T47D (cell line): Measurements from ENCODE around the gene MFRP.
"Not testable (repeated sequence)": the region's sequence is repeated elsewhere in the genome, so short reads cannot be mapped to it uniquely, and the experiment has no call there.

Source experiments
- DNase-seq, 2 experiments: peaks; one replicate each; pipeline versions ENCODE4 v3.0.0 to v3.0.0-alpha.2; 2011 to 2012; ENCODE audit warnings: low read depth in 1 of 2, low spot score in 1 of 2
- JUND ChIP-seq: IDR thresholded peaks from 2 replicates; pipeline ENCODE4 v1.6.1; 2012; ENCODE audit warnings: low read depth
- in situ Hi-C: cut with HindIII; loops from 2 replicates; pipeline ENCODE4 v1.10.0; 2016; ENCODE audit warnings: low sequenced_read_pairs, low pct_unique_long_range_greater_than_20kb

Gene MFRP

DNA sequence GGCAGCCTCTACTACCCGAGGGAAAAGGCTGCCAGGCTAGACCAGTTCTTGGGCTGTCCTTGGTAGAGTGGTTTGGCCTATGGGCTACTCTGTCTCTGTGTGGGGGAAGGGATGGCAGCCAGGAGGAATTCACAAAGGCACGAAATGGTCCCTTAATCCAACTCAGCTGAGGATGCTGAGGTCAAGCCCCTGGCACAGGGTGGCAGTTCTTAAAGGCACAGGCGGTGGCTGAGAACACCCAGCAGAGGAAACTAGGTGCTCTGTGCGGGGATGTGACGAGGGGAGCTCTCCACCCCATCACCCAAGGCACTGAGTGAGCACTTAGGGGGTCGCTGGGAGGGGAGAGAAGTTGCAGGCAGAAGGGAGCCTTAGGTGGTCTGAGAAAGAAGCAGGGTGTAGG, at the start of gene MFRP:
TSS of gene MFRP (minus strand) at position 101 of the 400 bp plus-strand sequence. CDS start 192 bp downstream, outside the sequence.
- in situ Hi-C loops = no loop called here
- TF ChIP-seq JUND = no peak
- DNase-seq = no peak

DNA sequence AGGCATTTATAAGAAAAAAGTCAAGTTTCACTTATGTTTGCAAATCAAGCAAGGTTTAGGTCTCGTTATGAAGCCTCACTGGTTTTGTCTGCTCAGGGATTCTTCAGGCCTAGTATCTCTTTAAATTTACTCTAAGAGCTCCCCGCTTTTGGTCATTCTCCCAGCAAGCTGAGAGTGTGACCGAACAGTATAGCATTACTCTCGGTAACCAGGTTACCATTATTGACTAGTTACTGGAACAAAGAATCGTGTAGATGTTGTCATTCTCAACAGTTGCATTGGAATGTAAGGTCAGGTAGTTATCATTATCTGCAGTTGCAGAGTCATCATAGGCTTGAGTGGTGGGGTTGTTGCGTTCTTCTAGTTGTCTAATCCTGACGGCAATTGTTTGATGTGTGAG, 44.8 kb upstream of the MFRP start:
- no peak for DNase-seq
- in situ Hi-C loops = no loop called here

DNA sequence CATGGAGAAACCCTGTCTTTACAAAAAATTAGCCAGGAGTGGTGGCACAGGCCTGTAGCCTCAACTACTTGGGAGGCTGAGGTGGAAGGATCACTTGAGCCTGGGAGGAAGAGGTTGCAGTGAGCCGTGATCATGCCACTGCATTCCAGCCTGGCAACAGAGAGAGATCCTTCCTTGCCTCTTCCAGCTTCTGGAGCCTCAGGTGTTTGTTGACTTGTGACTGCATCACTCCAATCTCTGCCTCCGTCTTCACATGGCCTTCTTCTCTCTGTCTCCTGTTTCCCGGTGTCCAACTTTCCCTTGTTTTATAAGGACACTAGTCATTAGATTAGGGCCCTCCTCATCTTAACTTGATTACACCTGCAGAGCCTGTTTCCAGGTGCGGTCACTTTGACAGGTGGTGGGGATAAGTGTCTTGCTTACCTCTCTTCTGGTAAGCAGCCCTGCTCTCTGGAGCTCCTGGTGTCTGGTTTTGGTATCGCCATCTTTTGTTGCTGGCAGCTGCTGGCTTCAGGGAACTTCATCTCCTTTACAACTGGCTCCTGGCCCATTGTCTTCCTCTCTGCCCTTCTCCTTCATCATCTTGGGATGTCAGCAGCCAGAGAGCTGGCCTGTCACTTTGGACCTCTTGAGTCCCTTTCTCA, 43.2 kb upstream of the MFRP start:
- DNase-seq = peak; percentile 51 to 69
- in situ Hi-C loops = no loop called here
- TF ChIP-seq JUND = no peak

More for the DNA sequence above, 44.8 kb upstream of the MFRP start:
- no peak for TF ChIP-seq JUND

DNA sequence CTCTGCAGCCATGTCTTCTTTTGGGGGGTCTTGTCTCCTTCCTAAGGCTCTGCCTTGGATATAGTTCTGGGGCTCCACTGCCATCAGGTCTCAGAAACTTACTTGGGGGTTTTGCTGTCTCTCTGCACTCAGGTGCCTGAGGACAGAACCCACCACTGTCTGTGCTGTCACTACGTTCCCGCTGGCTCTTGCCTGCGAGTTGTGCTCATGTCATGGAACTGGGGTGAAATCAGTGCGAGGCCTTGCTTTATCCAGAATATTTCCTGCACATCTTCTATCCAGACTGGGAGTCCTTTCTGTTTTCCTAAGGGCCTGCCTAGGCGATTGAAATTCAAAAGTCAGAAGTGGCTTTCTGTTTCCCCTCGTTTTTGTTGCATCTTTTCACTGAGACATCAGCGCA, 41.6 kb upstream of the MFRP start:
- in situ Hi-C loops = no loop called here
- no peak for DNase-seq
- no peak for TF ChIP-seq JUND

DNA sequence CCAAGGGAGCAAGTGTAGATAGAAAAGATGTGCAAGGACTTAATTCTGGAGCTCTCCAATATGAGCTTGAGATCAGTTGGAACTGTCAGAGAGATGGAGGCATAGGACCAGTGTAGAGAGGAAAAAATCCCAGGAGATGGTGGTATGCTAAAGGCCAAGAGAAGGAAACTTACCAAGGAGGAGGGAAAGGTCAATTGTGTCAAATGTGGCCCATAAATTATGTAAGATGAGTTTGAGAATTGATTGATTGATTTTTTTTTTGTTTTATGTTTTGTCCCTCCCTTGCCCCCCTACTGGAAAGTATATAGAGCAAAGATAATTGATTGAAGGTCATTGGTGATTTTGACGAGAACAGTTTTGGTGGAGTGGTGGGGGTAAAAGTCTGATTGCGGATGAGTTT, 37.8 kb upstream of the MFRP start:
- no peak for TF ChIP-seq JUND
- in situ Hi-C loops = no loop called here
- no peak for DNase-seq

DNA sequence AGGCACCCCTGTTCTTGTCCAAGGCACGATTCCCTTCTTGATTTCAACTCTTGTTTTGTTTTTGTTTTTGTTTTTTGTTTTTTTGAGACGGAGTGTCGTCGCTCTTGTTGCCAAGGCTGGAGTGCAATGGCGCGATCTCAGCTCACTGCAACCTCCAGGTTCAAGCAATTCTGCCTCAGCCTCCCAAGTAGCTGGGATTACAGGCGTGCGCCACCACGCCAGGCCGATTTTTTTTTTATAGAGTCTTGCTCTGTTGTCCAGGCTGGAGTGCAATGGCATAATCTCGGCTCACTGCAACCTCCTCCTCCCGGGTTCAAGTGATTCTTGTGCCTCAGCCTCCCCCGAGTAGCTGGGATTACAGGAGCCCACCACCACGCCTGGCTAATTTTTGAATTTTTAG, 36.0 kb upstream of the MFRP start:
- DNase-seq, in situ Hi-C loops: not testable (repeated sequence)

DNA sequence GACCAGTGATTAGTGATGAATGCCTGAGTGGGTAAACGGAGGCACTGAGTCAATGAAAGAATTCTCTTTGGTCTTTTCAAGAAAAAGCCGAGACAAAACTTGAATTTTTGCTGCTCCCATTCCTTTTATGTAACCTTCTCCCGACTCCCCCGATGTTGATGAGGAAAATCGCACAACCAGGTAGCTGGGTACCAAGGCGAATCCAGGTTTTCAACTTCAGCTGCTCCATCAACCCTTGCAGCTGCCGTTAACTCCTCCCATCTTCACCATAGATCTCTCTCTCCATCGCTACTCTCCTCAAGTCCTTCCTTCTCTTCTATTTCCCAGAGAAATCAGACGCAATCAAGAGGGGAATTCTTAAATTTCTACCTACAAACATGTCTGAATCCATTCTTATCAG, 35.6 kb upstream of the MFRP start:
- in situ Hi-C loops = no loop called here
- TF ChIP-seq JUND = no peak
- DNase-seq = no peak

DNA sequence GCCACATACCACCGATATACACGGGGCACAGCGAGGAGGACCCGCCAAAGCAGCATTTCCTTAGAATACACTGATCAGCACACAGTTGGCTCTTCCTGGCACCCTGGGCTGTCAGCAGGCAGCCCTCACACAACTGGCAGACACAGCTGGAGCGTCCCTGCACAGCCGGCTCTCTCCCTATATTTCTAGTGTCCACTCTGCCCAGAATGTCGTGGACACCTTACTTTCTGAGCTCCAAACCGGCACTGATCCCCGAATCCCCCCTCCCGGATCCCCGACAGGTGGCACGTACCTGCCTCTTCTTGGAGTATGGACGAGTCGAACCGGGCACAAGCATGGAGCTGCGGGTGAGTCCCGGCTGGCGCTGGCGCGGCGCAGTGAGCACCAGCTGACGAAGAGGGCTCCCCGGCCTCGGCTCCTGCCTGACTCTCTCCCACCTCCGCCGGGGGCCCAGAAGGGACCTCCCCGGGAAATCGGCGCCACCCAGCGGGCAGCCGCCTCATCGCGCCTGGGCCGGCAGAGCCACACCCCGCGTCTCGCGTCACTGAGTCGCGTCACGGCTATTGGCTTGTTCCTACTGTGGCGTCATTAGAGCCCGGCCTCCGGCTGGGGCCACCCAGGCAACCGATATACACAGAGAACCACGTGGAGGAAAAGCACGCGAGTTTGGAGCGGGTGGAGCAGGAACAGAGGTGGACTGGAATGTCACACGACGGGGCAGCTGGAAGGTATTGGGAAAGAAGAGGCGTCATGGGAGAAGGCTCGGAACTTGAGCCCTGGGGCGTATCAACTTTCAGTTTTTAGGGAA, 34.9 kb upstream of the MFRP start, which contains the start of gene USP2:
TSS of gene USP2 (minus strand) at position 510 of the 808 bp plus-strand sequence. CDS start 8,210 bp downstream, outside the sequence.
- in situ Hi-C loops = no loop called here
- TF ChIP-seq JUND = no peak
- peak; percentile 83 to 99 for DNase-seq

DNA sequence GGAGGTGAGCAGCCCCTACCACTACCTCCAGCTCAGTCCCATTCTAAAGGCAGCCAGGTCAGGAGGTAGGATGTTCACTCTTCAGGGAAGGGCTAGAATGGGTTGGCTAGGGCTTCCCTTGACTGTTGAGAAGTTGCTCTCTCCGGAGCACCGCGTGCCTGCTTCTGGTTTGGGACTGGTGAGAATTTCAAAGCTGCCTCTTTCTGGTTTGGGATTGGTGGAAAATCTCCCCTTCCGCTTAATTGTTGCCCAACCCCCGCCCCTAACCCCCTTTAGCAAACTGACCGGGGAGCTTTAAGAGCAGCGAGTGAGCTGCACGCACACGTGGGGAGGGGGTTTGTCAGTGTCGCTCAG, 34.3 kb upstream of the MFRP start:
- no peak for DNase-seq
- no peak for TF ChIP-seq JUND
- in situ Hi-C loops = no loop called here

DNA sequence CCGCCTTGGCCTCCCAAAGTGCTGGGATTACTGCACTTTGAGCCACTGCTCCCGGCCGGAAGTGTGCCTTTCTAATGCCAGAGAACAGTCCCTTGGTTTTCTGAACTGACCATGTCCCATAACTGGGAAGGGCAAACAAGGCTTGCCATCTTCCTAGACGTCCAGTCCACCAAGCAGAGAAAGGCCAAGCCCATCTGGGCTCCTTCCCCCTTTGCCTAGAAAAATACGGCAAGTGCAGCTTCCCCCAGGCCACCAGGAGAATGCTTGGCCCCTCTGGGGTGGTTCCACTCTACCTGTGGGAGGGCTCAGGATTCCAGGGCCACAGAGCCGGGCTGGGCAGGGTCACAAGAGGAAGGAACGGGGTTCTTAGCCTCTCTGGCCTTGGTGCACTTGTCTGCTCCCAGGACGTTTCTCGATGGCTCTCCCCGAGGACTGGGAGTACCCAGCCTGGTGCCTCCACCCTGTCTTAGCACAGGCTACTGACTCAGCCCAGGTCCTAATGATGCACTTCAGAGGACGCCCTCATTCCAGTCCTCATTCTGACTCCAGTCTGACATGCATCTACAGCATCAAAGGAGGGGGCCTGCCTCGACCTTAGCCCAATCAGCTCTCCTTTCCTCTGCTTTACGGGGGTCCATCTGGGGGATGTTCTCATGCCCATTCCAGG, 33.8 kb upstream of the MFRP start:
- no peak for DNase-seq
- in situ Hi-C loops = no loop called here
- no peak for TF ChIP-seq JUND

DNA sequence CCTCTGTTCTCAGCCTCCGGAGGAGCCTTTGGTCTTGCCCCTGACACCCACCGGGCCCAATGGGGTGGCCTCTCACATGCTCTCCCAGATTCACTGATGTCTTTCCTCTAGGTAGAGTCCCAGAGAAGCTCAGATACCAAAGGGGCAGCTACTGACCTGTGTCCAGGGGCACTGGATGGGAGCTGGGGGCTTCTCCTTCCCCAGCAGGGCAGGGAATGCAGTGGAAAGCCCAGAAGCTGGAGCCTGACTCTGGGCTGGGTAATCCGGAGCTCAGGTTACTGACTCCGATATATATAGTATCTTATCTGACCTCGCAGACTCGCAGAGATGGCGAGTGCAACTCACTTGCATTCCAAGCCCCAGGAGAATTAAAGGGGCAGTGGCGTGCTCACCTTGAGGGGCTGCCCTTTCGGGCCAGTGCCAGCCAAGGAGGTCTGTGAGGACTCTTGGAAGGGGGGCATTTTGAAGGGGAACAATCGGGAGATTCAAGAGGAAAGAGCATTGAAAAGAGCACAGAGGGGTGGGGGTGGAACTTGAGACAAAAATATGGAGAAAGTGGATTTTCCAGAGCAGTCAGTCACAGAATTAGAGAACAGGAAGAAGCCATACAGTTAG, 32.5 kb upstream of the MFRP start:
- no peak for TF ChIP-seq JUND

DNA sequence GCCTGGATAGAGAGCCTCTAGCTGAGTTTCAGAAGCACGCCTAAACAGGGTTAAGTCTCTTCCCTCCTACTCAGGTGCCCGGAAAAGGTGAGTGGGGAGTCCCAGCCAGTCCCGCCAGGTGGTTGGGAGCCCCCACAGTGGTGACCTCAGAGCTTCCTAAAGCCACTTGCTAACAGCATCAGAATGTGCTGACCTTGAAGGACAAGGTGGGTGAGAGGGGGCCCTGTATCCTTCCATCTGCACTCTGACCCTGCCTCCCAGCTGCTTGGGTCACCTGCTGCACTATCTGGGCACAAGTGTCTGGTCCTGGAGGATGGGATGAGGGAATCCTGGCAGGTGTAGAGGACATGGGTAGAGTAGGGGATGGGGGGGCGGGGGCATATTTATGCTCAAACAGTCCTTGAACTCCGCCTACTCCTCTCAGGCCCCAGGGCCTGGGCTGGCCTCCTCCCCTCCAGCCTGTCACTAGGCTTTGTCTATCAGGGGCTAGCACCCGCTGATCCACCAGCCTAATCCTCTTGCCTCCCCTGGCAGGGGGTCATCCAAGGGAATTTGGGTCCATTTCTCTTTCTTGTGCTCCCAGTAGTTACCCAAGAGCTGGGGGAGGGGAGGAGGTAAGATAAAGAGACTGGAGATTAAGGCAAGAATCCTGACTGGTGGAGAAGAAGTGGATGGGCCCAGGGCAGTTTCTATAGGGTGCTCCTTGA, 31.6 kb upstream of the MFRP start:
- no peak for TF ChIP-seq JUND
- in situ Hi-C loops = no loop called here
- DNase-seq = no peak

More for the DNA sequence above, 32.5 kb upstream of the MFRP start:
- in situ Hi-C loops = no loop called here
- no peak for DNase-seq
